ENCODE measurements around the gene NDUFAF5.

Gene NDUFAF5

DNA sequence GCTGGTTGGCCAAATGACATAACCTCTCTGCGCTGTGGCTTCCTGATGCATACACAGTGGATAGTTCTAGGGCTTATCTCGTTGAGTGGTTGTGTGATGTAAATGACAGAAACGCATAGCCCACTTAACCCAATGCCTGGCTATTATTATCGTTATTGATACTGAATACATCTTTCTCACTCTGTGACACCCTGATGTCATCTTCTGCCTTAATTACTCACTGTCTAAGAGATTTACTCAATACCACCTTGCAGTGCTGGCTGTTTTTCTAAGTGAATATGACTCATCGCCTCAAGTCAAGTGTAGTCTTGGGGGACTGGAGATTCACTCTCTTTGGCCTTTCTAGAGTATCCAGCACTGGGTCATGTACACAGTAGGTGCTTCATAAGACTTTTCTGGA is 73.6 kb downstream of the NDUFAF5 start:
- DNase-seq (ENCODE audit: low read depth, low spot score), result no peak
- no peak overlapping the region for H3K4me3 ChIP-seq (ENCODE audit: low read length)

DNA sequence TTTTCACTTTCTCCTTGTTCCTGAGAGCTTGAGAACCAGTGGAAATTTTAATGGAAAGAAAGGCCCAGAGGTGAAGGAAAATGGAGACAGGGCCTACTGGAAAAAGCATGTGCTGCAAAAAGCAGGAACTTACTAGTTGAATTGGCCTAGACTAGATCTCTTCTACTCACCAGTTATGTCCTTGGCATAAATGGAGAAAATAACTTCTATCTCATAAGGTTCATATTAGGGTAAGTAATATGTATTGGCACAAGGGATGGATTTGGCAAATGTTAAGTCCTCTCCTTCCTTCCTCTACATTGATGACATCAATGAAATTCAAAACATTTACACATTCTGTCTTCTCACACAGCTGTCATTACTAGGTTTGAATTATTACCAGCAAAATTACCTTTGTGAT is 74.0 kb downstream of the NDUFAF5 start:
- no peak for DNase-seq (ENCODE audit: low read depth, low spot score)

DNA sequence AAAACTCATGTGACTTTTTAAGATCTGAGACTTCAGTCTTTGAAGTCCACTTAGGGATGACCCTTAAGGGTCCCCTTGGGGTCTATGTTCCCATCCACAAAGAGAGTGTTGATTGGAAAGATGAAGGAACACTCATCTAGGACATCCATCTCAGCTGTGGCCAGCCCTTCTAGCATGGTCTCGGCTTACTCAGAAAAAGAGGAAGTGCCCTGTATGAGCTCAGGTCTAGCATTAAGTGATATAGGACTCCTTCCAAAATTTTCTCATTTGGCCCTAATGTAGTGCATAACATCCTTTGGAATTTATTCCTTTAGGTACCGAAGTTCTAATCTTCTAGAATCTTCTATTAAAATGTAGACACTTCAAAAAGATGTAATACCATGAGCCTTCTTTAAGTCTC is 77.4 kb downstream of the NDUFAF5 start:
- DNase-seq (ENCODE audit: low read depth, low spot score), result no peak
- H3K4me3 ChIP-seq (ENCODE audit: low read length), result no peak overlapping the region

More for the DNA sequence above, 74.0 kb downstream of the NDUFAF5 start:
- no peak overlapping the region for H3K4me3 ChIP-seq (ENCODE audit: low read length)

DNA sequence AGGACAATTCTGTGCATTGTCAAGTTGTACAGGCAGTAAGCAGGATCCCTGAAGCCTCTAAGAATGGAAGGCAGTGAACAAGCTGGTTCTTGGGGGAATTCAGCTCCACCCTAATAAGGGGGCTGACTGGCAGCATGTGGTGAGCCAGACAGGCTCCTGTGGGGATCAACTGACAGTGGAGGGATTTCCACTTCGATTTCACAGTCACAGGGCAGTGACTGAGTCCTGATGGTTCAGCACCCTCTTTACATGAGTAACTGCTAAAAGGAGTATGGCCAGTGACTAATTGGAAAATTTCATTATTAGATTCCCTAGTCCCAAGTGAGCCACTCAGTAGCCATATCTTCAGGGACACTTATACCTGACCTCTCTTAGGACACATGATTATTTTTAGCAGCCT is 78.4 kb downstream of the NDUFAF5 start:
- no peak for DNase-seq (ENCODE audit: low read depth, low spot score)
- no peak overlapping the region for H3K4me3 ChIP-seq (ENCODE audit: low read length)

DNA sequence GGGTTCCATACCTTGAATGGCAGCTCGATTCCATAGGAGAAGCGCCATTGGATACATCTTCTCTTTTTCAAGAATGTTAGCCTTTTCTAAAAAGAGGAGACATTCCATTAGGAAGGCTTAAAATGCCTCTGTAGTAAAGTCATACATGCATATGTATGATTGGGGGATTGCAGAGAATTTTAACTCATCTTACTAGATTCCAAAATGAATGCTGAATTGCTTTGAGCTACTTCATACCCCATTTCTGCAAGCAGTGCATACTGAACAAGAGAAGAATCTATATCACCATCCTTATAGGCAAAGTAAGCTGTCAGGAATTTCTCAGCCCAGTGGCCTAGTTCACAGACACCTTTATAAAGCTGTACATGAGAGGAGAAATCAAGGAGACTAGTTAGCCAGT is 80.3 kb downstream of the NDUFAF5 start:
- DNase-seq (ENCODE audit: low read depth, low spot score), result no peak

DNA sequence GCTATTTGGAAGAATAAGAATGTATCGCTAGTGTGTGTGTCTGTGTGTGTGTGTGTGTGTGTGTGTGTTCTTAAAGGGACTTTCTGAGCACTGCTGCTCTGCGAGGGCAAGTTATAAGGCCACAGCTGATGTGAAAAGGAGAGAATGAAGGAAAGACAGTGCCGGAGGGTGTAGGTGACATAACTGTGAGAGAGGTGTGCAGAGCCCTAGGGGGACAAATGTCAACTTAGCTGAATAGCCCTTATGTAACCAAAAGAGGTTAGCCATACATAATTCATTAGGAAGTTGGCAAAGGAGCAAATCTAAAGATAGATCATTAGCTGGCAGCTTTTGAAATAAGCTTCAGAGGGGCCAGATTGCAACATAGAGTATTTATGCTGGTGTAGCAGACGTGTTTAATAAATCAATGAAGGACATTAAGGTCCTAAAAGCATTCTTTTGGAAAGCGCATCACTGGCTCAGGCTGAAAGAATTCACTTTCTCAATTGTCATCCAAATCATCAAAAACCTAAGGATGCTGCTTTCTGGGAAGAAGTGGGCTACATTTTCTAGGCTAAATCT is 81.0 kb downstream of the NDUFAF5 start:
- DNase-seq (ENCODE audit: low read depth, low spot score), result no peak
- no peak overlapping the region for H3K4me3 ChIP-seq (ENCODE audit: low read length)

More for the DNA sequence above, 80.3 kb downstream of the NDUFAF5 start:
- no peak overlapping the region for H3K4me3 ChIP-seq (ENCODE audit: low read length)

DNA sequence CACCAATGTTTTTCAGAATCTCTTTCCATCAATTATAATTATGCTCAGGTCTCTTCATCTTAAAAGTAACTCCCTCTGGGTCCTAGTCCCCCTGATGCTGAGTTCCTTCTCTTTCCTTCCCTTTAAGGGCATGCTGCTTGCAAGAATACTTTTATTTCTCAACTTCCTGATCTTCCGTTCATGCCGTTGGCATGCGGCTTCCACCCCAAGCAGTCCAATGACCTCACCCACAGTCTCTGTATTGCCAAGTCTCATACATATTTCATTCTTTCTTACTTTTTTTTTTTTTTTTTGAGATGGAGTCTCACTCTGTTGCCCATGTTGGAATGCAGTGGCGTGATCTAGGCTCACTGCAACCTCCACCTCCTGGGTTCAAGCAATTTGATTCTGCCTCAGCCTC is 83.5 kb downstream of the NDUFAF5 start:
- H3K4me3 ChIP-seq (ENCODE audit: low read length), result no peak overlapping the region
- DNase-seq (ENCODE audit: low read depth, low spot score), result no peak

DNA sequence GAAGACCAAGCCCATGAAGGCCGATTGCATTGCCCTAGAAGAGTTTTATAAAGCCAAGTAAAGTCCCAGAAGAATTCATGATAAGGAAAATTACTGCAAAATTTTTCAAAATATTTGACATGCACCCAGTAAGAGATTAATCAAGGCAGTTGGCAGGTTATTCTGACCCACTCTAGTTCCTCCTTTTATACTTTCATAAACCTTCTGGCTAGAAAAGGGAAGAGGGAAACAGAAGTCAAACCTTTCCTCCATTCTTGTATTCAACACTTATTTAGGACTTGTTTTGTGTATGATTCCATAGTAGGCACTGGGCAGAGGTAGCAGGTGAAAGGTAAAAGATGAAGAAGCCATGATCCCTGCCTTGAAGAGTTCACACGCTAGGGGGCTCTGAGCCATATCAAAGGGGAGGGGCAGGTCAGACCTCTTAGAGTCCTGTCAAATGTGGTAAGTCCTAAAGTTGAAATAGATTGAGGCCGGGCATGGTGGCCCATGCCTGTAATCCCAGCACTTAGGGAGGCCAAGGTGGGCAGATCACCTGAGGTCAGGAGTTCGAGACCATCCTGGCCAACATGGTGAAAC is 85.4 kb downstream of the NDUFAF5 start:
- no peak overlapping the region for H3K4me3 ChIP-seq (ENCODE audit: low read length)
- DNase-seq (ENCODE audit: low read depth, low spot score), result peak; percentile 14

All from Jurkat, Clone E6-1 (cell line).